Caco-2 (cell line): Measurements from ENCODE around the gene TMEM54. TPM values are rescaled to one million over a fixed set of nuclear protein-coding genes. Genes with fewer than 3 reads are reported as not detected.

Experiments used
- BruUV-seq: library from RNA; stranded (reverse); fragments of 400-500 nt; replicated peaks from 2 replicates; lab custom pipeline; 2021; lab: Mats Ljungman, UMichigan
- CTCF ChIA-PET: fragments of 300-600 bp; sonication (Branson Sonifier 250); formaldehyde crosslinking; loops from one replicate; lab custom pipeline; 2022; ENCODE audit warnings: antibody characterized with exemption; lab: Charles Lee
- POLR2A ChIA-PET: fragments of 300-600 bp; sonication (Branson Sonifier 250); formaldehyde crosslinking; loops from one replicate; lab custom pipeline; 2022; ENCODE audit warnings: antibody characterized with exemption; lab: Charles Lee
- DNase-seq, 2 experiments: peaks; one replicate each; pipeline versions ENCODE4 v3.0.0 to v3.0.0-alpha.2; 2020 to 2022
- H3K27me3 ChIP-seq: replicated peaks from 2 replicates; pipeline ENCODE4 v1.6.0; 2011; ENCODE audit warnings: low read length; ENCODE audit not compliant: control insufficient read depth, insufficient read depth
- H3K36me3 ChIP-seq: 2 replicates; pipeline ENCODE4 v1.5.1; 2011; ENCODE audit warnings: low read length; ENCODE audit not compliant: control insufficient read depth, insufficient read depth
- H3K4me1 ChIP-seq: fragments of 250-450 bp; sonication (Bioruptor Pico); 2 replicates; pipeline ENCODE4 v1.5.1; 2020; ENCODE audit warnings: mild to moderate bottlenecking
- H3K4me3 ChIP-seq: 2 replicates; pipeline ENCODE4 v1.5.1; 2011; ENCODE audit warnings: low read depth, mild to moderate bottlenecking, control low read depth, low read length
- H3K9me3 ChIP-seq: fragments of 250-450 bp; sonication (Bioruptor Pico); 2 replicates; pipeline ENCODE4 v1.5.1; 2020; ENCODE audit warnings: mild to moderate bottlenecking, moderate library complexity
- H3K27ac Mint-ChIP-seq: one replicate; pipeline ENCODE4 v1.8.0; 2022; ENCODE audit warnings: mixed read lengths; ENCODE audit not compliant: unreplicated experiment
- H3K27me3 Mint-ChIP-seq: one replicate; pipeline ENCODE4 v1.8.0; 2022; ENCODE audit warnings: mixed read lengths; ENCODE audit not compliant: insufficient read depth, unreplicated experiment
- H3K36me3 Mint-ChIP-seq: one replicate; pipeline ENCODE4 v1.8.0; 2022; ENCODE audit warnings: mild to moderate bottlenecking, mixed read lengths; ENCODE audit not compliant: insufficient read depth, unreplicated experiment
- H3K4me1 Mint-ChIP-seq: one replicate; pipeline ENCODE4 v1.8.0; 2022; ENCODE audit warnings: low read depth, mixed read lengths; ENCODE audit not compliant: unreplicated experiment
- H3K4me3 Mint-ChIP-seq: one replicate; pipeline ENCODE4 v1.8.0; 2022; ENCODE audit warnings: mild to moderate bottlenecking, moderate library complexity, mixed read lengths; ENCODE audit not compliant: unreplicated experiment
- H3K9me3 Mint-ChIP-seq: one replicate; pipeline ENCODE4 v1.8.0; 2022; ENCODE audit warnings: mixed read lengths; ENCODE audit not compliant: unreplicated experiment
- intact Hi-C: fragments of 100-400 bp; cut with micrococcal nuclease; formaldehyde crosslinking; loops from one replicate; pipeline ENCODE4 v1.10.0; 2022; ENCODE audit not compliant: unreplicated experiment
- total RNA-seq: library from RNA; stranded (reverse); gene quantifications from 2 replicates; pipeline ENCODE4 v1.2.3, GENCODE V29; 2022
- TF ChIP-seq, protein P1 (sequence below), 2 experiments: fragments of 200-600 bp in 1 of 2; IDR thresholded peaks; 1 replicate in 1 of 2; 2 replicates in 1 of 2; pipeline versions ENCODE4 v1.5.1 to v1.8.0; 2011 to 2022; ENCODE audit warnings: antibody characterized with exemption in 1 of 2, control low read depth in 1 of 2, inconsistent platforms in 1 of 2, low read depth in 1 of 2, low read length in 1 of 2, mild to moderate bottlenecking in 1 of 2, moderate library complexity in 1 of 2; ENCODE audit not compliant: insufficient read depth in 1 of 2, severe bottlenecking in 1 of 2, unreplicated experiment in 1 of 2

The TMEM54 gene
- total RNA-seq, 1 experiment from 2014 or later = 50.1 TPM

DNA sequence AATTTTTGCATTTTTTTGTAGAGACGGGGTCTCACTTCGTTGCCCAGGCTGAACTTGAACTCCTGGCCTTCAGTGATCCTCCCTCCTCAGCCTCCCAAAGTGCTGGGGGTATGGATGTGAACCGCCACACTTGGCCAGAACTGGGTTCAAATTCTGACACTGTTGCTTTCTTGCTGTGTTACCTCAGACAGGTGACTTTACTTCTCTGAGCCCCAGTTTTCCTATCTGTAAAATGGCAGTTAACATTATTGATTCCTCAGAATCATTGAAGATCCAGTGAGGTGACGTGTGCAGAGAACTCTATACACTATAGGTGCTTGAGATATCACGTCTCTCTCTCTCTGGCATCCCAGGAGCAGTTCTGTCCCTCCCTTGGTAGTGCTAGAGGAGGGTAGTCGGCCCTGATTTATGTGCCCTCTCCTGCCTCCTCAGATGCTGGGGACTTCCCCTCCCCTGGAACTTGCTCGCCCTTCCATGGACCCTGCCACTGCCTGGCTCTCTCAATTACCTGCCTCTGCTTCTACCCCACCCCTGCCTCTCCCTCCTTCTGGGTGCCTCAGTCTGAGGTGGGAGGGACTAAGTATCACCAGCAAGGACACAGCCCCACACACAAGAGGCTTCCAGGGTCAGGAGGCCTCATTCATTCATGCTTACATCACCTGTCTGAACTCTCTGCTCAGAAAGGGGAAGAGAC, 17.7 kb downstream of the TMEM54 start:
- TF ChIP-seq, protein P1, sequence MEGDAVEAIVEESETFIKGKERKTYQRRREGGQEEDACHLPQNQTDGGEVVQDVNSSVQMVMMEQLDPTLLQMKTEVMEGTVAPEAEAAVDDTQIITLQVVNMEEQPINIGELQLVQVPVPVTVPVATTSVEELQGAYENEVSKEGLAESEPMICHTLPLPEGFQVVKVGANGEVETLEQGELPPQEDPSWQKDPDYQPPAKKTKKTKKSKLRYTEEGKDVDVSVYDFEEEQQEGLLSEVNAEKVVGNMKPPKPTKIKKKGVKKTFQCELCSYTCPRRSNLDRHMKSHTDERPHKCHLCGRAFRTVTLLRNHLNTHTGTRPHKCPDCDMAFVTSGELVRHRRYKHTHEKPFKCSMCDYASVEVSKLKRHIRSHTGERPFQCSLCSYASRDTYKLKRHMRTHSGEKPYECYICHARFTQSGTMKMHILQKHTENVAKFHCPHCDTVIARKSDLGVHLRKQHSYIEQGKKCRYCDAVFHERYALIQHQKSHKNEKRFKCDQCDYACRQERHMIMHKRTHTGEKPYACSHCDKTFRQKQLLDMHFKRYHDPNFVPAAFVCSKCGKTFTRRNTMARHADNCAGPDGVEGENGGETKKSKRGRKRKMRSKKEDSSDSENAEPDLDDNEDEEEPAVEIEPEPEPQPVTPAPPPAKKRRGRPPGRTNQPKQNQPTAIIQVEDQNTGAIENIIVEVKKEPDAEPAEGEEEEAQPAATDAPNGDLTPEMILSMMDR (IDR thresholded peaks at IDR 0.05; ENCODE audit: insufficient read depth in 1 of 2, low read depth in 1 of 2, low read length in 1 of 2, severe bottlenecking in 1 of 2, unreplicated experiment in 1 of 2) = no peak
- Histone ChIP-seq H3K9me3 (no peaks in the 10 kb centered on the region), H3K4me3 (no peak overlapping the region), H3K27me3 (no peaks in the 10 kb centered on the region), H3K4me1 (no peaks in the 10 kb centered on the region), H3K36me3 (no peaks in the 10 kb centered on the region)
- H3K9me3 Mint-ChIP-seq = no peaks in the 10 kb centered on the region
- intact Hi-C loops = no loop called here
- BruUV-seq = no TSS peak
- ChIA-PET POLR2A (no interaction called here), CTCF (no interaction called here)
- peaks cover 4% of the 10 kb centered on the region for H3K36me3 Mint-ChIP-seq
- H3K4me1 Mint-ChIP-seq = no peaks in the 10 kb centered on the region
- H3K27me3 Mint-ChIP-seq = peaks cover 3% of the 10 kb centered on the region
- H3K27ac Mint-ChIP-seq = no peak overlapping the region
- no peak overlapping the region for H3K4me3 Mint-ChIP-seq
- no peak for DNase-seq

DNA sequence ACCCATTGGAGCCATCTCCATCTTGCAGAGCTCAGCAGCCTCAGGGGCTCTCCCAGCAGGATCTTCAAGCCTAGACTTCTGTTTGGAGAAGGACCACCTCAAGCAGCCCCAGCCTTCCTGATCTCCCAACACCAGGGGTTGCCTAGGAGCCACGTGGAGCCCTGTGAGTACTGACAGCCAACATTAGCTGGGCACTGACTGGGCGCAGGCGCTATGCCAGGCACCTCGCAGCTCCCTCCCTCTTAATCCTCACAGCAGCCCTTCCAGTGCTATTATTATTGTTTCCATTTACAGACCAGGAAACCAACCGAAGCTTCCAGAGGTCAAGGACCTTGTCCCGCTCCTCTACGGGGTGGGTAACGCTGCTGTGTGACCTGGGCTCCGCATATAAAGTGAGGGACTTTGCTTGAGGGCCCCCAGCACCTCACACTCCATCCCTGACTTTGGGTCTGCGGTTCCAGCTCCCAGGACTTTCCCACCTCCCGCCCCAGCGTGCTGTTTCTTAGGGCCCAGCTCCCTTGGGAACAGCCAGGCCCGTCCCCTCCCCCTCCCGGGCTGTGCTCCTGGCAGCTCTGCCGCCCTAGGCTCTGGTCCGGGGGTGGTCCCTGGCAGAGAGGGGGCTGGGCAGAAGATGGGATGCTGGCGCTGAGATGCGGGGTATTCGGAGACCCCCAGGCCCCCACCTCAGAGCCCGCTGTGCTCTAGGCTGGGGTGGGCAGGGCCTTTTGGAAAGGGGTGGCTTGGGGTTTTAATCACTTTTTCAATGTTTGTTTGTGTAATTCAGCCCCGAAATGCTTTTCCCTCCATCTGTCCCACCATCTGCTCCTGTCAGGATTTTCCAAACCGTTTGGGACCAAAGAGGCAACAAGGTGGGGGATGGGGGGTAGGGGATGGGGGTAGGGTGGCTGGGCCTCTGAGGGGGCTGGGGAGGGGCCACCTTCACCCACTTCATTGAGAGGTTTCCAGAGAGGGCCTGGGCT, 19.0 kb downstream of the TMEM54 start:
- H3K36me3 Mint-ChIP-seq = peaks cover 4% of the 10 kb centered on the region
- no peak overlapping the region for H3K27ac Mint-ChIP-seq
- Histone ChIP-seq H3K4me3 (no peak overlapping the region), H3K4me1 (no peaks in the 10 kb centered on the region), H3K27me3 (no peaks in the 10 kb centered on the region), H3K9me3 (no peaks in the 10 kb centered on the region), H3K36me3 (no peaks in the 10 kb centered on the region)
- ChIA-PET POLR2A (no interaction called here), CTCF (no interaction called here)
- H3K4me1 Mint-ChIP-seq = no peaks in the 10 kb centered on the region
- no TSS peak for BruUV-seq
- H3K27me3 Mint-ChIP-seq = no peaks in the 10 kb centered on the region
- intact Hi-C loops = no loop called here
- DNase-seq = no peak
- H3K4me3 Mint-ChIP-seq = no peak overlapping the region
- TF ChIP-seq, protein P1 (IDR thresholded peaks at IDR 0.05; ENCODE audit: insufficient read depth in 1 of 2, low read depth in 1 of 2, low read length in 1 of 2, severe bottlenecking in 1 of 2, unreplicated experiment in 1 of 2) = no peak
- H3K9me3 Mint-ChIP-seq = no peaks in the 10 kb centered on the region

DNA sequence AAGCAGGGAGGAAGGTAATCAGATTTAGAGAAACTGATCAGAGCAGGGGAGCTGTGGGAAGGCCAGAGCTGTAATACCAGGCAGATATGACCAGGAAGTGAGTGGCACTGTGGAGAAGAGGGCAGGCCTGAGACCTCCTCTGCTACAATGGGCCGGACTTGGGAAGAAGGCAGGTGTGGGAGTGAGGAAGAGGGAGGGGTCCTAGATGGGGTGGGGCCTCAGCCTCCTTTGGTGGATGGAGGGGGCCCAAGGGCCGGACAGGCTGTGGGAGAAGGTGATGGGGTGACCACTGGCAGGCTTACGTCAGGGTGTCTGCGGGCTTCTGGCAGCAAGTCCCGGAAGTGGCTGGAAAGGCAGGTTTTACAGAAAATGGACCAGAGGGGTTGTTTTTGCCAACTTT, 19.9 kb downstream of the TMEM54 start:
- no peaks in the 10 kb centered on the region for H3K36me3 ChIP-seq
- CTCF ChIA-PET = no interaction called here
- H3K9me3 ChIP-seq = no peaks in the 10 kb centered on the region
- Mint-ChIP-seq H3K4me1 (no peaks in the 10 kb centered on the region), H3K4me3 (no peak overlapping the region), H3K27me3 (no peaks in the 10 kb centered on the region), H3K36me3 (peaks cover 4% of the 10 kb centered on the region), H3K9me3 (no peaks in the 10 kb centered on the region), H3K27ac (no peak overlapping the region)
- TF ChIP-seq, protein P1 (IDR thresholded peaks at IDR 0.05; ENCODE audit: insufficient read depth in 1 of 2, low read depth in 1 of 2, low read length in 1 of 2, severe bottlenecking in 1 of 2, unreplicated experiment in 1 of 2) = no peak
- no peaks in the 10 kb centered on the region for H3K4me1 ChIP-seq
- no peak for DNase-seq
- BruUV-seq = no TSS peak
- no peak overlapping the region for H3K4me3 ChIP-seq
- POLR2A ChIA-PET = no interaction called here
- no peaks in the 10 kb centered on the region for H3K27me3 ChIP-seq
- intact Hi-C loops = no loop called here
